Prostate gland (tissue), 2 donors: ENCODE results near the gene ZNF606. TPM values are rescaled to one million over a fixed set of nuclear protein-coding genes. Genes with fewer than 3 reads are reported as not detected.

ENCODE experiments used
- DNase-seq: peaks from one replicate; pipeline ENCODE4 v3.0.0-alpha.2; 2019; ENCODE audit warnings: low spot score
- H3K27ac ChIP-seq, 2 donors: fragments of 200-600 bp; sonication (generic); 2 replicates each; pipeline ENCODE4 v1.5.1; 2017 to 2019
- H3K27me3 ChIP-seq: fragments of 200-600 bp; sonication (generic); replicated peaks from 2 replicates; pipeline ENCODE4 v1.5.1; 2019; ENCODE audit not compliant: insufficient read depth
- H3K36me3 ChIP-seq, 2 donors: fragments of 200-600 bp; sonication (generic); 1 replicate in 1 of 2; 2 replicates in 1 of 2; pipeline versions ENCODE4 v1.5.1 to v1.8.1; 2017 to 2019
- H3K4me1 ChIP-seq: fragments of 200-600 bp; sonication (generic); replicated peaks from 2 replicates; pipeline ENCODE4 v1.5.1; 2019
- H3K4me3 ChIP-seq, 2 donors: fragments of 200-600 bp; sonication (generic); 2 replicates each; pipeline ENCODE4 v1.5.1; 2017 to 2019
- H3K9me3 ChIP-seq: fragments of 200-600 bp; sonication (generic); 2 replicates; pipeline ENCODE4 v1.5.1; 2017
- POLR2A ChIP-seq: fragments of 450-650 bp; IDR thresholded peaks from one replicate; pipeline ENCODE4 v1.6.1; 2016; ENCODE audit warnings: antibody characterized with exemption, mild to moderate bottlenecking
- POLR2AphosphoS5 ChIP-seq: sonication (generic); formaldehyde crosslinking; IDR thresholded peaks from one replicate; pipeline ENCODE4 v1.6.1; 2017; ENCODE audit warnings: antibody characterized with exemption
- WGBS: methylation state at CpG from one replicate; pipeline ENCODE4 v1.1.5; 2018; 5-methylcytosine and 5-hydroxymethylcytosine counted together
- intact Hi-C: fragments of 100-400 bp; cut with DNase I; formaldehyde crosslinking; loops from one replicate; pipeline ENCODE4 v1.14.2; 2022
- total RNA-seq, 2 donors: library from RNA; depleted of rRNA; stranded (reverse); fragments of >200 nt; gene quantifications; one replicate each; pipeline ENCODE4 v1.1.0, GENCODE V29; 2016
- TF ChIP-seq, protein P1 (sequence below), 4 experiments: fragments of 200-600 bp in 2 of 4; fragments of 450-650 bp in 2 of 4; sonication (generic) in 2 of 4; IDR thresholded peaks; 1 replicate in 3 of 4; 2 replicates in 1 of 4; pipeline ENCODE4 v1.5.1; 2016 to 2019; ENCODE audit warnings: antibody characterized with exemption in 4 of 4, mild to moderate bottlenecking in 2 of 4, moderate library complexity in 2 of 4

ZNF606 gene
- 10 to 100 TPM; 44.7 to 51.3 TPM for total RNA-seq

DNA sequence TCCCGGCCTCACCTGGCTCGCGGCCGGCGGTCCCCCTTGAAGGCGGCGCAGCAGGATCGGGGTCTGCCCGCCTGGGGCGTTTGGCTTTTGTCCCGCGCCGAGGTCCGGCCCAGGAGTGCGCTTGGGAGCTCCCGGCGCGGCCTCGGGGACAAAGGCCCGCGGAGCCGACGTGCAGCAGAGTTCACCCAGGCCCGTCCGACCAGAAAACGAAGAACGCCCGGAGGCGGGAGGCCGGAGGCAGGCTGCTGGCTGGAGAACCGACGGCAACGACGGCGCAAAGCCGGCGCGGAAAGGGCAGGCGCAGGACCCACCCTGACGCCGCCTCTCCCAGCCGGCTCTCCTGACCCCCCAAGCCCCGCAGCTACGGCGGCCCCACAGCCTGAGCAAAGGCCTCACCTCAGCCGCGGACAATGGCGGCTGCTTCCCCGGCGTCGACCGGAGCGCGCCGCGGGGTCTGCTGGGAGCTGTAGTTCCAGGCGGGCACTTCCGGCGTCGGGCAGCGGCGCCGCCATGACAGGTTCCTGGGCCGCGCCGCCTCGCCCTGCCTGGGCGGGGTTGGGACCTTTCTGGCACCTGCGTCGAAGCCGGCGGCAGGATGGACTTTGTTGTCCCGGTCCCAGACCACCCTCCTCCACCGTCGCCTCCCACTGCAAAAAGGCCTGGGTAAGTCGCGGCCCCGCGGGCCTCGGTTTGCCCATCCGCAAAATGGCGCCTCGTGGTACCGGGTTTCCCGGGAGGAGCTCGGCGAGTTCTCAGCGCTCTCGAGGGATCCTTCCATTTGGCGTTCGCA, at the start of gene ZNF606:
Gene ZNF606 (minus strand): TSS at position 437 of the 790 bp plus-strand sequence. CDS start 1,501 bp downstream, outside the sequence.
- peak within 1 kb of the TSS; percentile 64 to 82 for H3K4me3 ChIP-seq
- H3K36me3 ChIP-seq, result peaks cover 9 to 11% of the 10 kb centered on the region in 2 donors
- H3K9me3 ChIP-seq, result no peaks in the 10 kb centered on the region
- TF ChIP-seq POLR2A (peak; percentile 63), POLR2AphosphoS5 (peak; percentile 94)
- TF ChIP-seq, protein P1, sequence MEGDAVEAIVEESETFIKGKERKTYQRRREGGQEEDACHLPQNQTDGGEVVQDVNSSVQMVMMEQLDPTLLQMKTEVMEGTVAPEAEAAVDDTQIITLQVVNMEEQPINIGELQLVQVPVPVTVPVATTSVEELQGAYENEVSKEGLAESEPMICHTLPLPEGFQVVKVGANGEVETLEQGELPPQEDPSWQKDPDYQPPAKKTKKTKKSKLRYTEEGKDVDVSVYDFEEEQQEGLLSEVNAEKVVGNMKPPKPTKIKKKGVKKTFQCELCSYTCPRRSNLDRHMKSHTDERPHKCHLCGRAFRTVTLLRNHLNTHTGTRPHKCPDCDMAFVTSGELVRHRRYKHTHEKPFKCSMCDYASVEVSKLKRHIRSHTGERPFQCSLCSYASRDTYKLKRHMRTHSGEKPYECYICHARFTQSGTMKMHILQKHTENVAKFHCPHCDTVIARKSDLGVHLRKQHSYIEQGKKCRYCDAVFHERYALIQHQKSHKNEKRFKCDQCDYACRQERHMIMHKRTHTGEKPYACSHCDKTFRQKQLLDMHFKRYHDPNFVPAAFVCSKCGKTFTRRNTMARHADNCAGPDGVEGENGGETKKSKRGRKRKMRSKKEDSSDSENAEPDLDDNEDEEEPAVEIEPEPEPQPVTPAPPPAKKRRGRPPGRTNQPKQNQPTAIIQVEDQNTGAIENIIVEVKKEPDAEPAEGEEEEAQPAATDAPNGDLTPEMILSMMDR (IDR thresholded peaks at IDR 0.05), result no peak
- no peaks in the 10 kb centered on the region for H3K4me1 ChIP-seq
- peak within 1 kb of the TSS; percentile 84 to 86 for H3K27ac ChIP-seq
- no peaks in the 10 kb centered on the region for H3K27me3 ChIP-seq
- intact Hi-C loops, result loop anchor here (5.0 kb wide), 1 partner anchor 155 kb away; no protein-coding TSS in a partner anchor
- peak; percentile 85 for DNase-seq
- 0% methylated on average over 57 of the region's 91 CpGs for WGBS

DNA sequence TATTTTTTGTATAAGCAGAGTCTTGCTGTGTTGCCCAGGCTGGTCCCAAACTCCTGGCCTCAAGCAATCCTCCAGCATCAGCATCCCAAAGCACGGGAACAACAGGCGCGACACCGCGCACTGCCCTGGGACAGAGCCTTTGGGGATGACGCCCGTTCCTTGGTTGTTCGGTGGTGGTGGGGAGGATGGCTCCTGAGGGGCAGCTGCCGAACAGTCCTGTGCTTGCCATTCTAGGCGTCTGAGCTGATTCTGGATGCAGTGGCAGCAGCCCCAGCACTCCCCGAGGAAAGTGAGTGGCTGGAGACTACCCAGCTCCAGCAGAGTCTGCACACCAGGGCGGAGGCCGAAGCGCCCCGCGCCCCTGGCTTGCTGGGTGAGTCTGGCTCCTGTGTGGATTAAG, 49.6 kb upstream of the ZNF606 start:
- intact Hi-C loops, result no loop called here

DNA sequence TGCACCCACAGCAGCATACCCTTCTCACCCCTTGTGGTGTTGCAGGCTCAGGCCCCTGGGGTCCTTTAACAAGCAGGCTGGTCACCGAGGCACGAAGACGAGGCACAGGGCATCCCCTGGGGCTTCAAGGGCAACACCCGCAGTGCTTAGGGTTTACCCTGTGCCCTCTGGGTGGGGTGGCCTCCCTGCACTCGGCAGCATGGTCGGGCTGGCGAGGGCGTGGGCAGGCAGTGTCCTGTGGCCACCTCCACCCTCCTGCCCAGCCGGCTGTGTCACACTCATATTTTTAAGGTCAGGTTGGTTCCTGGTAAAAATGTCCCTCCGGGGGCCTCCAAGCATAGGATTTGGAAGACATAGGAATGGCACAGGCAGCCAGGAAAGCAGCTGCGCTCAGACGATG, 45.1 kb upstream of the ZNF606 start:
- no peak overlapping the region for H3K4me3 ChIP-seq
- WGBS, result 92% methylated on average over 12 of the region's 12 CpGs
- TF ChIP-seq POLR2A, result no peak
- TF ChIP-seq POLR2AphosphoS5, result no peak
- H3K27ac ChIP-seq, result no peak overlapping the region
- no peaks in the 10 kb centered on the region for H3K9me3 ChIP-seq
- H3K4me1 ChIP-seq, result no peaks in the 10 kb centered on the region
- no peak for DNase-seq
- intact Hi-C loops, result no loop called here
- H3K36me3 ChIP-seq, result no peaks in the 10 kb centered on the region
- H3K27me3 ChIP-seq, result no peaks in the 10 kb centered on the region

More for the DNA sequence above, 49.6 kb upstream of the ZNF606 start:
- H3K27me3 ChIP-seq, result no peaks in the 10 kb centered on the region
- TF ChIP-seq POLR2A, result no peak
- TF ChIP-seq, protein P1 (IDR thresholded peaks at IDR 0.05), result no peak
- TF ChIP-seq POLR2AphosphoS5, result no peak
- WGBS, result 95% methylated on average over 16 of the region's 16 CpGs
- no peak overlapping the region for H3K27ac ChIP-seq
- no peaks in the 10 kb centered on the region for H3K36me3 ChIP-seq
- no peak overlapping the region for H3K4me3 ChIP-seq
- no peaks in the 10 kb centered on the region for H3K9me3 ChIP-seq
- H3K4me1 ChIP-seq, result no peaks in the 10 kb centered on the region
- DNase-seq, result no peak

DNA sequence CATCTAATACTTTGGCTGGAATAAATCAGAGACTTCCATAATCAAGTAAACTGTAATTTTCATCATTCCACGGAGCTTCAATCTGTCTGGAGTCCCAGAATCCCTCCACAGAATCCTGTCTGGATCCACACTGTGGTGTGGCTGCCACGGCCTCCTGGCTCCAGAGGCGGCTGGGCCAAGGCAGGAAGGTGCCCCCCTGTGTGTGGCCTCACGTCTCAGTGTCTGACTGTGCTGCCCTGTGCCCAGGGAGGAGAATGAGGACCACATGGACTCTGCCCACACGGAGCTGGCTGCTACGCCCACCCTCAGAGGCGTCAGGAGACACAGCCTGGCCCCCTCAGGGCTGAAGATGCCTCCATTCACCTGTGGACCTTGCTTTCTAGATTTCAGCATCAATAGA, 44.2 kb upstream of the ZNF606 start:
- no peak for DNase-seq
- no peaks in the 10 kb centered on the region for H3K9me3 ChIP-seq
- 84% methylated on average over 7 of the region's 7 CpGs for WGBS

DNA sequence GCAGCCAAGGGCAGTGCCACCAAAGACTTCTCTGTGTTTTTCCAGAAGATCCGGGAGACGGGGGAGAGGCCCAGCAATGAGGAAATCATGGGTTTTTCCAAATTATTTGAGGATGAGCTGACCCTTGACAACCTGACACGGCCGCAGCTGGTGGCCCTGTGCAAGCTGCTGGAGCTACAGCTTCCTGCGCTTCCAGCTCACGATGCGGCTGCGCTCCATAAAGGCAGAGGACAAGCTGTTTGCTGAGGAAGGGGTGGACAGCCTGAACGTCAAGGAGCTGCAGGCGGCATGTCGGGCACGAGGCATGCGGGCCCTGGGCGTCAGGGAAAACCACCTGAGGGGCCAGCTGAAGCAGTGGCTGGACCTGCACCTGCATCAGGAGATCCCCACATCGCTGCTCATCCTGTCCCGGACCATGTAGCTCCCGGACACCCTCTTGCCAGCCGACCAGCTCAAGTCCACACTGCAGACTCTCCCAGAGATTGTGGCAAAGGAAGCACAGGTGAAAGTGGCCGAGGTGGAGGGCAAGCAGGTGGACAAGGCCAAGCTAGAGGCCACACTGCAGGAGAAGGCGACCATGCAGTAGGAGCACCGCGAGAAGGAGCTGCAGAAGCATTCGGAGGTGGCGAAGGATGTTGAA, 42.9 kb upstream of the ZNF606 start:
- Histone ChIP-seq H3K4me3 (no peak overlapping the region), H3K27me3 (no peaks in the 10 kb centered on the region), H3K36me3 (no peaks in the 10 kb centered on the region), H3K4me1 (no peaks in the 10 kb centered on the region), H3K27ac (no peak overlapping the region), H3K9me3 (no peaks in the 10 kb centered on the region)
- no peak for DNase-seq
- TF ChIP-seq POLR2AphosphoS5 (no peak), POLR2A (no peak)
- TF ChIP-seq, protein P1 (IDR thresholded peaks at IDR 0.05), result no peak
- intact Hi-C loops, result no loop called here
- WGBS, result 97% methylated on average over 24 of the region's 24 CpGs

More for the DNA sequence above, 44.2 kb upstream of the ZNF606 start:
- TF ChIP-seq POLR2A, result no peak
- no peak for TF ChIP-seq POLR2AphosphoS5
- TF ChIP-seq, protein P1 (IDR thresholded peaks at IDR 0.05), result no peak
- H3K27me3 ChIP-seq, result no peaks in the 10 kb centered on the region
- no peaks in the 10 kb centered on the region for H3K36me3 ChIP-seq
- H3K27ac ChIP-seq, result no peak overlapping the region
- H3K4me3 ChIP-seq, result no peak overlapping the region
- H3K4me1 ChIP-seq, result no peaks in the 10 kb centered on the region
- intact Hi-C loops, result no loop called here
